ENCODE data around the gene PM20D2.

GRCh38 chr6:89204096-89204495, 58.2 kb downstream of the PM20D2 start:
- TF ChIP-seq POLR2A (IDR thresholded peaks at IDR 0.05; ENCODE audit: low read depth, low read length) (no peak), TAF1 (IDR thresholded peaks at IDR 0.05; ENCODE audit: low read depth, low read length) (no peak), POLR2AphosphoS5 (IDR thresholded peaks at IDR 0.05; ENCODE audit: low read depth, low read length) (no peak)

All from GM12891 (cell line).